Calu3 (cell line): ENCODE data around the gene ATXN7L2. TPM values are rescaled to one million over a fixed set of nuclear protein-coding genes. Genes with fewer than 3 reads are reported as not detected.
"Not testable (repeated sequence)": the region's sequence is repeated elsewhere in the genome, so short reads cannot be mapped to it uniquely, and the experiment has no call there.

Experiments
- BruUV-seq: library from RNA; stranded (reverse); fragments of 400-500 nt; replicated peaks from 2 replicates; lab custom pipeline; 2021; lab: Mats Ljungman, UMichigan
- CTCF ChIA-PET: fragments of 300-600 bp; sonication (Branson Sonifier 250); formaldehyde crosslinking; loops from one replicate; lab custom pipeline; 2022; ENCODE audit warnings: antibody characterized with exemption; lab: Charles Lee
- DNase-seq: peaks from one replicate; pipeline ENCODE4 v3.0.0; 2022
- H3K27ac Mint-ChIP-seq: one replicate; pipeline ENCODE4 v1.8.0; 2022; ENCODE audit warnings: mixed read lengths; ENCODE audit not compliant: unreplicated experiment
- H3K27me3 Mint-ChIP-seq: one replicate; pipeline ENCODE4 v1.8.0; 2022; ENCODE audit warnings: mixed read lengths; ENCODE audit not compliant: unreplicated experiment
- H3K36me3 Mint-ChIP-seq: one replicate; pipeline ENCODE4 v1.8.0; 2022; ENCODE audit warnings: mild to moderate bottlenecking, moderate library complexity, mixed read lengths; ENCODE audit not compliant: insufficient read depth, unreplicated experiment
- H3K4me1 Mint-ChIP-seq: one replicate; pipeline ENCODE4 v1.8.0; 2022; ENCODE audit warnings: mild to moderate bottlenecking, low read depth, mixed read lengths; ENCODE audit not compliant: unreplicated experiment
- H3K4me3 Mint-ChIP-seq: one replicate; pipeline ENCODE4 v1.8.0; 2022; ENCODE audit warnings: mild to moderate bottlenecking, low read depth, moderate library complexity, mixed read lengths; ENCODE audit not compliant: unreplicated experiment
- H3K9me3 Mint-ChIP-seq: one replicate; pipeline ENCODE4 v1.8.0; 2022; ENCODE audit warnings: low read depth, mixed read lengths; ENCODE audit not compliant: unreplicated experiment
- CTCF ChIP-seq: fragments of 200-600 bp; IDR thresholded peaks from one replicate; pipeline ENCODE4 v1.8.0; 2022; ENCODE audit warnings: antibody characterized with exemption; ENCODE audit not compliant: unreplicated experiment
- intact Hi-C: fragments of 100-400 bp; cut with micrococcal nuclease; formaldehyde crosslinking; loops from one replicate; pipeline ENCODE4 v1.10.0; 2022; ENCODE audit not compliant: unreplicated experiment
- total RNA-seq: library from RNA; stranded (reverse); gene quantifications from 2 replicates; pipeline ENCODE4 v1.2.3, GENCODE V29; 2022

The ATXN7L2 gene
- total RNA-seq, 1 experiment from 2014 or later: 4.3 TPM

DNA sequence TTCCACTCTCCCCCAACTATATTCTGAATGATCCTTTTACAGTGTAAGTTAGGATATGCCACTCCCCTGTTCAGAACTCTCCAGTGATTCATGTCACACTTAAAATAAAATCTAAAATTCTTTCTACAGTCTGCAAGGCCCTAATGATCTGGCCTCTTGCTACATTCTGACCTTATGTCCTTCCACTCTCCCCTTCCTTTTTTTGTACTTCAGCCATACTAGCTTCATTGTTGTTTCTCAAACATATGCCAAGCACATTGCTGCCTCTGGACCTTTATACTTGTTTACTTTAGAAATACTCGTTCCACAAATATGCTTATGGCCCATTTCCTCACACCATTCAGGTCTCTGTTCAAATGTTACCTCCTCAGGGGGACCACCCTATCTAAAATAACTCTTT is 42.6 kb upstream of the ATXN7L2 start:
- BruUV-seq: no TSS peak
- CTCF ChIA-PET: no interaction called here
- DNase-seq: no peak
- Mint-ChIP-seq H3K27ac (no peak overlapping the region), H3K36me3 (no peaks in the 10 kb centered on the region), H3K4me3 (no peak overlapping the region), H3K27me3 (peaks cover 13% of the 10 kb centered on the region), H3K9me3 (no peaks in the 10 kb centered on the region), H3K4me1 (no peaks in the 10 kb centered on the region)
- no peak for TF ChIP-seq CTCF
- intact Hi-C loops: no loop called here

- Mint-ChIP-seq H3K4me1 (no peaks in the 10 kb centered on the region), H3K4me3 (no peak overlapping the region), H3K27me3 (peaks cover 15% of the 10 kb centered on the region), H3K27ac (no peak overlapping the region), H3K36me3 (no peaks in the 10 kb centered on the region), H3K9me3 (no peaks in the 10 kb centered on the region)
- intact Hi-C loops: no loop called here
- no peak for DNase-seq
- CTCF ChIA-PET: no interaction called here
- no peak for TF ChIP-seq CTCF
- no TSS peak for BruUV-seq
Observed at GRCh38 chr1:109443476-109443875, 40.2 kb upstream of the ATXN7L2 start.

DNA sequence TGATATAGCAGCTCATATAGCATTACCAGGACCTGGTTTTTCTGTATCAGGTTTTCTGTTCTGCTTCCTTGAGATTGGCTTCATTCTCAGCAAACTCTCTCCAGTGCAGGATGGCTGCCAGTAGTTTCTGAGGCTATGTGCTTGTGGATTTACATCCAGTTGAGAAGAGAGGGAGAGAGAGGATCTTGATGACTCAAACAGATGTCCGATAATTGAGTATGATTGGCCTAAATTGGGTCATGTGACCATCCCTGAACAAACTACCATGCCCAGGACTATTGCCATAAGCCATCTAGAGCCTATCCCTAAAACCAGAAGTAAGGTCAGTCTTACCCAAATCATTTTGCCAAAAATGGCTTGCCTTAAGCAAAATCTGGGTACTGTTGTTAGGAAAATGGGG is 39.4 kb upstream of the ATXN7L2 start:
- Mint-ChIP-seq H3K4me1 (no peaks in the 10 kb centered on the region), H3K9me3 (no peaks in the 10 kb centered on the region), H3K27ac (no peak overlapping the region), H3K36me3 (no peaks in the 10 kb centered on the region), H3K27me3 (peaks cover 15% of the 10 kb centered on the region), H3K4me3 (no peak overlapping the region)
- DNase-seq: no peak
- TF ChIP-seq CTCF: no peak
- BruUV-seq: no TSS peak
- intact Hi-C loops: no loop called here
- CTCF ChIA-PET: no interaction called here

- CTCF ChIA-PET, BruUV-seq, H3K36me3 Mint-ChIP-seq: not testable (repeated sequence)
Observed at GRCh38 chr1:109445949-109446695, 37.6 kb upstream of the ATXN7L2 start.

DNA sequence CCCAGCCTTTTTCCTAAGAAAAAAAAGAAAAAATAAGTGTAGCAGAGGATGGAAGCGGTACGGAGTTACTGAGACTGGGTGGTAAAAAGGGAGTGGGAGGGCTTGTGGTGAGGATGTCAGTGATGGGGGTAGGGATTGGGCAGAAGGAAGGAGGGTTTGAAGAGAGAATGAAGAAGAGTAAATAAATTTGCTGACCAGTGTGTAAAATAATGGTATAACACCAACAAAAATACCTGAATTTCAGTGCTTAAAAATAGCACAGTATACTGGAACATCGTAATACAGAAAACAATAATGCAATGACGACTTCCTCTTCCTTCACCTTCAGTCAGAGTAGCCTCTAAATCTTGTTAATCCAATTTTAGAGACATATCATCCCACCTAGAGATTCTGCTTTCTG is 36.2 kb upstream of the ATXN7L2 start:
- no peak for DNase-seq
- Mint-ChIP-seq H3K27ac (no peak overlapping the region), H3K4me3 (no peak overlapping the region), H3K4me1 (no peaks in the 10 kb centered on the region), H3K27me3 (peaks cover 36% of the 10 kb centered on the region), H3K9me3 (no peaks in the 10 kb centered on the region), H3K36me3 (no peaks in the 10 kb centered on the region)
- no TSS peak for BruUV-seq
- no peak for TF ChIP-seq CTCF
- intact Hi-C loops: no loop called here
- CTCF ChIA-PET: no interaction called here

More at GRCh38 chr1:109445949-109446695, 37.6 kb upstream of the ATXN7L2 start:
- peaks cover 25% of the 10 kb centered on the region for H3K27me3 Mint-ChIP-seq
- H3K9me3 Mint-ChIP-seq, intact Hi-C loops, H3K4me3 Mint-ChIP-seq, H3K4me1 Mint-ChIP-seq, H3K27ac Mint-ChIP-seq, DNase-seq: not testable (repeated sequence)
